GM13977 (cell line): ENCODE measurements around the gene SLC25A11.
A peak's percentile ranks its signal among the peaks of the same experiment; 100 is the strongest.

Experiments used
- DNase-seq: peaks from one replicate; pipeline ENCODE4 v3.0.0; 2012; ENCODE audit warnings: low spot score
- in situ Hi-C: fragments of 300-500 bp; cut with MboI; formaldehyde crosslinking; loops from one replicate; pipeline ENCODE4 v1.12.0; 2022; ENCODE audit warnings: low sequenced_read_pairs, low pct_unique_long_range_greater_than_20kb, mixed read lengths, inconsistent platforms; ENCODE audit not compliant: unreplicated experiment
- TF ChIP-seq, protein P1 (sequence below): IDR thresholded peaks from 2 replicates; pipeline ENCODE4 v1.5.1; 2012; ENCODE audit warnings: mild to moderate bottlenecking, control low read depth; ENCODE audit not compliant: insufficient read depth; ENCODE audit errors: extremely low read depth, missing control alignments

The SLC25A11 gene

DNA sequence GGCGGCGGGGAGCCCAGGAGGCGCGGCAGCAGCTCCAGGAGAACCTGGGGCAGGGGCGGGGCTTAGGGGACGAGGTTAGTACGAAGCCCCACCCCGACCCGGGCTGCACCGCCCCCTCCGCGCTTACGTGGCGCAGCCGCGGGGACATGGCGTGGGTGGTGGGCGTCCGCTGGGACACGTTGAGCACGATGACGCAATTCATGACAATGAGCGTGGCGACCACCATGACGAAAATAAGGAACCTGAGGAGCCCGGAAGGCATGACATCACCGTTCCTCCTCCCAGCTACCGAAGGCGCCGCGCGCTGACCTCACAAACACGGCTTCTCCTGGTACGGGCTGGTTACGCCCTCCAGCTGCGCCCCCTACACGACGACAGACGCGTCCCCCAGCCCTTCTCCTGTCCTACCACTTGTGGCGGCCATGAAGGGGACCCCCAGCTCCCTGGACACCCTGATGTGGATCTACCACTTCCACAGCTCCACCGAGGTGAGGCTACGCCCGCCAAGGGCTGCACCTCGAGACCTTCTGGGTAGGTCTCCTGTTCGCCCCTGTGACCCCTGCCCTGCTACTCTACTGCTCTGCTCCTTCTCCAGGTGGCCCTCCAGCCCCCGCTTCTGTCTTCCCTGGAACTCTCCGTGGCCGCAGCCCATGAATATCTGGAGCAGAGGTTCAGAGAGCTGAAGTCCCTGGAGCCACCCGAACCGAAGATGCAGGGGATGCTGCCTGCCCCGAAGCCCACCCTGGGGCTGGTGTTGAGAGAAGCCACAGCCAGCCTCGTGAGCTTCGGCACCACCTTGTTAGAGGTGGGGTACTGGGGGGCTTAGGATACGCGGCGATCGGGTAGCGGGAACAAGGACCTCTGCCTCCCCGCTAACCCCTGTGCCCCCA, 40.3 kb downstream of the SLC25A11 start, which contains the start of gene C17orf107:
TSS of gene C17orf107 (plus strand) at position 196 of the 890 bp plus-strand sequence. CDS start at position 423, 227 bp downstream.
- TF ChIP-seq, protein P1, sequence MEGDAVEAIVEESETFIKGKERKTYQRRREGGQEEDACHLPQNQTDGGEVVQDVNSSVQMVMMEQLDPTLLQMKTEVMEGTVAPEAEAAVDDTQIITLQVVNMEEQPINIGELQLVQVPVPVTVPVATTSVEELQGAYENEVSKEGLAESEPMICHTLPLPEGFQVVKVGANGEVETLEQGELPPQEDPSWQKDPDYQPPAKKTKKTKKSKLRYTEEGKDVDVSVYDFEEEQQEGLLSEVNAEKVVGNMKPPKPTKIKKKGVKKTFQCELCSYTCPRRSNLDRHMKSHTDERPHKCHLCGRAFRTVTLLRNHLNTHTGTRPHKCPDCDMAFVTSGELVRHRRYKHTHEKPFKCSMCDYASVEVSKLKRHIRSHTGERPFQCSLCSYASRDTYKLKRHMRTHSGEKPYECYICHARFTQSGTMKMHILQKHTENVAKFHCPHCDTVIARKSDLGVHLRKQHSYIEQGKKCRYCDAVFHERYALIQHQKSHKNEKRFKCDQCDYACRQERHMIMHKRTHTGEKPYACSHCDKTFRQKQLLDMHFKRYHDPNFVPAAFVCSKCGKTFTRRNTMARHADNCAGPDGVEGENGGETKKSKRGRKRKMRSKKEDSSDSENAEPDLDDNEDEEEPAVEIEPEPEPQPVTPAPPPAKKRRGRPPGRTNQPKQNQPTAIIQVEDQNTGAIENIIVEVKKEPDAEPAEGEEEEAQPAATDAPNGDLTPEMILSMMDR: peak; percentile 15
- peak; percentile 94 for DNase-seq
- in situ Hi-C loops: no loop called here

DNA sequence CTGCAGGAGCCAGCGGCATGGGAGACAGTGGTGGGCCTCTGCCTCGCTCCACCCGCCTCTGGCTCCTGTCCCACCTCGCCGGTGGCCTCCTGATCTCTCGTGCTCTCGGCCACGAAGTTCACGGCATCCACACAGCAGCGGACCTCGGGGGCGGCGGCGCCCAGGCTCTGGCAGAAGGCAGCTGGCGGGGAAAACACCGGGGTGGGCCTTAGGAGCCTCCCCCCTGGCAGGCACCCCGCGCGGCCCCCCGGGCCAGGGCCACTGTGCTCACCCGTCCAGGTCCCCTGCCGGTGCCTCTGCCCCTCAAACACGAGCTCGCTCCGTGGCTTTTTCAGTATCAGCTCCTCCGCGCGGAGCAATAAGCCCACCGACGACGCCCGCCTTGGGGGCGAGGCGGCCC, 40.9 kb downstream of the SLC25A11 start:
- DNase-seq: no peak
- TF ChIP-seq, protein P1: no peak
- in situ Hi-C loops: no loop called here

DNA sequence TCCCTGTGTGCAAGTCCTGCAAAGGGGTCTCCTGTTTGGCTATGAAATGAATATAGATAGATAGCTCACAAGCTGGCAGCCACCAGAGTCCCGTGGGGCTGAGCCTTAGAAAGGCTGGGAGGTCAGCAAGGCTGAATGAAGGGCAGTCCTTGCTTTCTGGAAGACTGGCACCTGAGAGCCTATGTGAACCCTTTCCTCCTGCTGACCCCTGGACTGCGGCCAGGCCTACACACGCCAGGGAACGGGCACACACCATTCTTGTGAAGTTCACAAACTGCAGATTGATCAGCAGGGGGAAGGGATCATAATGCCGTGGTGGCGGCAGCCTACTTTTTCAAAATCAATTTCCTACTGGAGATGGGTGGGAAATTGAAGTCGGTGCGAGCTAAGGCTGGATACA, 41.5 kb downstream of the SLC25A11 start:
- DNase-seq: no peak
- TF ChIP-seq, protein P1: no peak
- in situ Hi-C loops: no loop called here

DNA sequence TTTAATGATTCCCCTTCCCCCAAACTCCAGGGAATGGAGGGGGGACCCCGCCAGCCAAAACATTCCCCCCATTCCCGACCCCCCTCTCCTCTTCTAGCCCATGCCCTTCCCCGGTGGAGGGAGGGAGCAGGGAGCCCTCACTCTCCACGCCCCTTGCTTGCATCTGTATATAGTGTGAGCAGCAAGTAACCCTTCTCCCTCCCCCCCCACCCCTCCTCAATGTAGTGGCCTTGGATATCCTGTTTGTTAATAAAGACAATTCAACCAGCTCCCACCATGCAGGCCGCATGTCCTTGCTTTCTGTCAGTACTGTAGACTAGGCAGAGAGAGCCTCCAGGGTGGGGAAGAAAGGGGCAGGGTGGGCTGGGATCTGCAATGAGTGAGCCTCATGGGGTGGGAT, 42.1 kb downstream of the SLC25A11 start:
- in situ Hi-C loops: no loop called here
- DNase-seq: no peak
- TF ChIP-seq, protein P1: no peak

DNA sequence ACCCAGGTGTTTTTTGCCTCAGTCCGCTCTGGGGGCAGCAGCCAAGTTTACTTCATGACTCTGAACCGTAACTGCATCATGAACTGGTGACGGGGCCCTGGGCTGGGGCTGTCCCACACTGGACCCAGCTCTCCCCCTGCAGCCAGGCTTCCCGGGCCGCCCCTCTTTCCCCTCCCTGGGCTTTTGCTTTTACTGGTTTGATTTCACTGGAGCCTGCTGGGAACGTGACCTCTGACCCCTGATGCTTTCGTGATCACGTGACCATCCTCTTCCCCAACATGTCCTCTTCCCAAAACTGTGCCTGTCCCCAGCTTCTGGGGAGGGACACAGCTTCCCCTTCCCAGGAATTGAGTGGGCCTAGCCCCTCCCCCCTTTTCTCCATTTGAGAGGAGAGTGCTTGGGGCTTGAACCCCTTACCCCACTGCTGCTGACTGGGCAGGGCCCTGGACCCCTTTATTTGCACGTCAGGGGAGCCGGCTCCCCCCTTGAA, 42.6 kb downstream of the SLC25A11 start:
- TF ChIP-seq, protein P1: no peak
- no peak for DNase-seq
- in situ Hi-C loops: no loop called here

DNA sequence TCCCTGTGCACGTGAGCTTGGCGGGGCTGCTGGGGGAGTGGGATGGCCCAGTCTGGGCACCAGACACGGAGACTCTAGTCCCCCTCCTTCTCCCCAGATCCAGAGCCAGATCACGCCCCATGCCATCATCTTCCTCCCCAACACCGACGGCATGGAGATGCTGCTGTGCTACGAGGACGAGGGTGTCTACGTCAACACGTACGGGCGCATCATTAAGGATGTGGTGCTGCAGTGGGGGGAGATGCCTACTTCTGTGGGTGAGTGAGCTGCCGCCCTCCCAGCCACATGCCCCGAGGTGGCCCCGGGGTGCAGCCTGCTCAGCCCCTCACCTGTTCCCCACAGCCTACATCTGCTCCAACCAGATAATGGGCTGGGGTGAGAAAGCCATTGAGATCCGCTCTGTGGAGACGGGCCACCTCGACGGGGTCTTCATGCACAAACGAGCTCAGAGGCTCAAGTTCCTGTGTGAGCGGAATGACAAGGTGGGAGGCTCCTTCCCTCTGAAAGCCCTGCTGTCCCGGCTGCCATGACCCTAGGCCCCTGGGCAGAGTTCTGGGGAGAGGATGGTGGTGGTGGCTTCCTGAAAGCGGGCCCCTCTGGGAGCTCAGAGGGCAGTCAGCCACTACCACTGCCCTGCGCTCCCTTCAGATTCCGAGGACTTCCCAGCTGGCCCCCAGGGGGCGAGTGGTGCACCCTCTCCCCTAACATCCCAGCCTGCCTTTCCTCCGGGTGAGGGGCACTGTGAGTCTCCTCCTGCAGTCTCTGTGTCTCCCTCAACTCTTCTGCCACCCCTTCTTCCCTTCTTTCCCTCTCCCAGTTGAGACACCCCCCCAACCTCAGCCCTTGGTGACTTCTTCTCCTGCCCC, 43.3 kb downstream of the SLC25A11 start:
- no peak for DNase-seq
- in situ Hi-C loops: no loop called here
- TF ChIP-seq, protein P1: no peak
